ENCODE results near the gene PIP5K1B.

- TF ChIP-seq CTCF (optimal IDR thresholded peaks at IDR 0.05 in 1 of 3, IDR thresholded peaks at IDR 0.05 in 1 of 3, conservative IDR thresholded peaks at IDR 0.05 in 1 of 3; ENCODE audit: extremely low read depth in 1 of 3, insufficient read depth in 2 of 3, low read length in 3 of 3) (no peak), EZH2 (IDR thresholded peaks at IDR 0.05; ENCODE audit: low read length) (no peak)
Measured at GRCh38 chr9:68749135-68749534, 44.1 kb downstream of the PIP5K1B start.
